GM19395 (cell line): ENCODE results near the gene MTUS2.

Experiments used
- ATAC-seq: cut with Tn5 transposase; IDR thresholded peaks from one replicate; pipeline ENCODE4 v1.9.1; 2021; ENCODE audit warnings: mild to moderate bottlenecking, moderate library complexity; ENCODE audit not compliant: unreplicated experiment

The MTUS2 gene

DNA sequence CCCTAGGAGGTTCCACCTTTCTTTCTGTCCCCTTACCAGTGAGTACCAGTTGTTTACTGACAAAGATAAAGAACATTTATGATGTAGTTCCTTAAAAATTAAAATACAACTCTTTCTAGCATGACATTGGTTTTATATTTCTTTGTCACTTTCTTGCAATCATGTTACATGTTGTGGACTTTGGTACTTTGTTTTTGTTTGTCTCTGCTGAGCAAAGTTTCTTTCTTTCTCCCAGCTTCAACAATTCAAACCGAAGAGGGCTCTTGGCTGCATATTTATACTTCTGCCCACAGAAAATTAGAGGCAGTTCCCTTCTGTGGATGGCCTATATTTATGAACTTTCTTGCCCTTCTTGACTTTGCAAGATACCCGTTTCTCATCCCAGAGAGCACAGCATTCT is 201.2 kb downstream of the MTUS2 start:
- ATAC-seq, result no peak

DNA sequence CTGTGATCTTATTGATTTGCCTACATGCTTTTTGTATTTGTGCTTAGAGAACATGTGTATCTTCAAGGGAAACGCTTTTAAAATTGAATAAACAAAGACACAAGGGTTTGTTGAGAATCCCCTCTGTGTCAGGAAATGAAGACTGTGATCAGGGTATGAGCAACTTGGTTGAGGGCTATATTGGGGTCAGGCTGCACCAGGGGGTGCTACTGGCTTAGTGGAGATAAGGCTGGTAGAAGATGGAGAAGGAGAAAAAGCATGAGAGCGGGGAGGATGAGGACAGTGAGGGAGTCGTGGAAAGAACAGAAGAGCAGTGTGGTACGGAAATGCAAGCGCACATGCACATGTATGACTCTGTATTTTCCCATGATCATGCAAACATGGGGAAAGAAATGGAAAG is 201.6 kb downstream of the MTUS2 start:
- ATAC-seq, result no peak

DNA sequence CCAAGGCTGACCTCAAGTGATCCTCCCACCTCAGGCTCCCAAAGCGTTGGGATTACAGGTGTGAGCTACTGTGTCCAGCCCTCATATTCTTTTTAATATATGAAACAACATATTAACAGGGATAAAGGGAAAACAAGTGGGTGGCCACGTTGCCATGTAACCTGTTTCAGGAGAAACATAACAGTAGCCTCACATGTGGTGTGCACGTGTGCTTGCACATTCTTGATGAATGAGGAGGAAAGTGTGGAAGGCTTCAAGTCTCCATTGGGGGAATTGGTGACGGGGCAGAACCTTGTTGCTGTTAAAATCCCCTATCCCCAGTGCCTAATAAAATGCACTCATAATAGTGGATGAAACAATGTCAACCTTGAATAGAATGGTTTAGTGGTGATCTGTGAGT is 202.3 kb downstream of the MTUS2 start:
- no peak for ATAC-seq

DNA sequence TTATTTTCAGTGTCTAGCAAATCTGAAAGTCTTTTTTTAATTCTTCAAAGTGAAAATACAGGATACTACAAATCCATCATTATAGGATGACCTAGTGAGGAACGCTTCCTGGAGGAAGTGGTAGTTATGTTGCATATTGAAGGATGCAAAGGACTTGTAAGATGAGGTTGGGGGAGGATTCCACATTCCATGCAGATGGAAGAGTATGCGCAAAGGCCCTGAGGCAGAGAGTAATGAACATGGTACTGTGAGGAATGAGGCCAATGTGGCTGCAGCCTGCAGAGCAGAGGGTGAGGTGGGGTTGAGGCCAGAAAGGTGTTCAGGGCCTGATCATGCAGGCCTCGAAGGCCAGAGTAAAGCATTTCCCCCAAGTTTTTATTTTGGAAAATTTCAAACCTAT is 202.8 kb downstream of the MTUS2 start:
- no peak for ATAC-seq

DNA sequence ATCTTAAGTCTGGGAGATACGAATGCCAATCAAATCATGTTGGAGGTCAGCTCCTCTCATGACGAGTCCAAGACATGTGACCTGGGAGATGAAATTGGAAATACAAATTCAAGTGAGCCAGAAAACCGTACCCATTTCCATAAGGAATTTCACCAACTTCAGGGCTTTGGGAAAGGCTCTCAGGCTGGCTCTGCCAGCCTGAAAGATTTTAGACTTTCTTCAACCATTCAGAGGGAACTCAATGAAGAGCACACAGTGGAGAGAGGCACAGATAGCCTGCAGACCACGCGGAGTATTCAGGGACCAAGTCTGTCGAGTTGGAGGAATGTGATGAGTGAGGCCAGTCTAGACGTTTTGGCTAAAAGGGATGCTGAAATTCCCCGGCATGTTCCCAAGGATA is 204.6 kb downstream of the MTUS2 start:
- no peak for ATAC-seq

DNA sequence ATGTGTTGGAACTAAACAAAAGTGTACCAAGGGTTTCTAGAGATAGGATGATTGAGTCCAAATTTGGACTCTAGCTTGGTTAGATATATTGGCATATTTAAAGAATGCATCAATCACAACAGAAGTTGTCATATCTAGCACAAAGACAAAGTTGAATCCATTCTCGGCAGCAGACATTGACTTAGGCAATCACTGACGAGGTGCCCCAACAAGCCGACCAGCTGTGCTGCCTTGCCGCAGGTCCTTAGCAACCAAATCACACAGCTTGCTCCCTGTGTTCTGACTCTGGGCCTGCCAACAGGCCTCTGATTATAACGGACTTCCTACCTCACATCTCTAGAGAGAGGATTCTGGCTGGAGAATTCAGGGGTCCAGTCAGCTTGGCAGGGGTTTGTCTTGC is 208.7 kb downstream of the MTUS2 start:
- ATAC-seq, result no peak

DNA sequence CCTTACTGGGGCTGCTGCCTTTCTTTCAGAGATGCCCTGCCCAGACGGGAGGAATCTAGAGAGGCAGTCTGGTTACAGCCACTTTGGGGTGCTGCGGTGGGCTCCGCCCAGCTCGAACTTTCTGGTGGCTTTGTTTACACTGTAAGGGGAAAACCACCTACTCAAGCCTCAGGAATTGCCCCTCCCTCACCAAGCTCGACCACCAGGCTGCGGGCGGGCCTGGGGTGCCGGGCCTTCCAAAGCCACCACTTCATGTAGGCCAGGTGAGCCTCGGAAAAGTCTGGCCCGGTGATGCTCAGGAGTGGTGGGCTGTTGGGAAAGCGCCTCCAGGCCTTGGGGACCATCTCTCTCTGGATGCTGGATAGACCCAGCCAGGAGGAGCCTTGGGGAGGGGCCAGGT is 218.6 kb downstream of the MTUS2 start:
- no peak for ATAC-seq

DNA sequence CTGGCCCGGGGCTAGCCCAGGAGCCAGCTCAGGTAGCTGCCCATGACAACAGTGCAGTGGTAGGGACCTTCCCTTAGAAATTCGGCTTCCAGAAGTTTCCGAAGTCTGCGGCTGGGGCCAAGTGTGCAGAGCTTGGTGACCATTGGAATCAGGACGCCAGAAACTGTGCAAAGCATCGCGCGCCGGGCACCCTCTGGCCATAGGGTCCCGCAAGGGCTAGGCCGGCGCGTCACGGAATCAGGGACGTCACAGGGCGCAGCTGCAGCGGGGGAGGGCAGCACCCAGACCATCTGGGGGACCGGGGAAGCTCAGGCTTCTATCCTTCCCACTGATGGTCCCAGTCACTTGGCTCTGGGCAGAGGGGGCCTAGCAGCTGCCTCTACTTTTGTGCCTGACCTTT is 219.1 kb downstream of the MTUS2 start:
- ATAC-seq, result no peak

DNA sequence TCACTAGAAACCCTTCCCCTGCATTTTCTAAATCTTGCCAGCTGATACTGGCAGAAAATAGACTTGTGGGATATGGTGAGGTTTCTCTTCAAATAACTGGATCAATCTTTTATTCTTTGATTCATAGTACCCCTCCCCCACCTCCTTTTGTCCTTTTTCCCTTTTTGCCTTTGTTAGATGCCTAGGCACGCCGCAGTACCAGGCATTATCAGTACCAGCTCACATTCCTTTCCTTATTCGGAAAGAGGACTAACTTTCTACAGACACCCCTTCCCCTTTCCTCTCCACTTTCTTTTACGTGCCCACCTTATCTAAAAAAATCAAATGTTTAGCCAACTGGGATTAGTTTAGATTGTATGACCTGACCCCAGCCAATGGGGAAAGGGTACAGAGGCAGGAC is 226.4 kb downstream of the MTUS2 start:
- ATAC-seq, result no peak

DNA sequence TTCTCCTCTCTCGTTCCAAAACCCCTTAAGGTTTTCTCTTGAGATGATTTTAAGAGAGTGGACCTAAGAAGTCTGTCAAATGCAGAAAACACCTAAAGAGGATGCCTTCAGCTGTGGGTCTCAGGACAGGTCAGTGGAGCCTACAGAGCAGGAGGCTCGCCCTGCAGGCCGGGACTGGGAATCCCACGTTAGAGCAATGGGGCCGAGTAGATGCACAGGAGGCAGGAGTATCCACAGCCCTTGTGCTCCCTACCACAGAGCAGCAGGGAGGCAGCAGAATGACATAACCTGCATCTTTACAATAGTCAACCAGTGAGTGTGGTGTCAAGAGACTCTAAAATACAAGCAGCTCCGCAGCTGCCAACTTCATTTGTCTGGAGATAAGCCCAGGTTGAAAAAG is 229.4 kb downstream of the MTUS2 start:
- no peak for ATAC-seq

DNA sequence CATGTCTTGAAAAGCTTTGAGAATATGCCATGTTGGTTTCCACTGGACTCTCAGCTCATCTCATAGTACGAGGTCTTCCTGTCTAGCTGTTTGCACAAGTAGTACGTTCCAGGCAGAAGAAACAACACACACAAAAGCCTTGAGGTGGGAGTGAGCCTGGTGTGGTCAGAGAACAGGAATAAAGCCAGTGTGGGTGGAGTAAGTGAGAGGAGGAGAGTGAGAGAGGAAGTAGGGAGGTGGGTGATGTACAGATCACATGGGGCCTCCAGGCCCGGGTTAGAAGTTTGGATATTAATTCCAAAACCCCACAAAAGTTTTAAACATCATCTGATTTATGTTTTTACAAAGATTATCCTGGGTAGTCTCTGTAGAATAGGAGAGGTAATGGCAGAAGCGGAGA is 230.6 kb downstream of the MTUS2 start:
- ATAC-seq, result no peak

DNA sequence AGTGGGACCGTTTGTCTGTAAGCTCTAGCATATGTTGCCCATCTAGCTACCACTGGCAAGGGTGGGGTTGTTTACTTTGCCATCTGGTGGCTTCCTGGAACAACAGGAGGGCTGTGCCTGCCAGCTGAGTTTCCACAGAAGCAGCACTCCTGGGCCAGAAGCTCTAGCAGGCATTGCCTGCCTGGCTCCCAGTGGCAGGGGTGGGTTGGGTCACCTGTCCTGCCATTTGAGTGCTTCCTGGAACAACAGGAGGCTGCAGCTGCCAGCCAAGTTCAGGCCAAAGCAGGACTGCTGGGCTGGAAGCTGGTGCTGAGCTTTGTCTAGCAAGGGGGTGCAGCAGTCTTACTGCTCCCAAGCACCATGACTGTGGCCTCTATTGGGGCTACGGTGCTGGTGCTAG is 239.7 kb downstream of the MTUS2 start:
- no peak for ATAC-seq

DNA sequence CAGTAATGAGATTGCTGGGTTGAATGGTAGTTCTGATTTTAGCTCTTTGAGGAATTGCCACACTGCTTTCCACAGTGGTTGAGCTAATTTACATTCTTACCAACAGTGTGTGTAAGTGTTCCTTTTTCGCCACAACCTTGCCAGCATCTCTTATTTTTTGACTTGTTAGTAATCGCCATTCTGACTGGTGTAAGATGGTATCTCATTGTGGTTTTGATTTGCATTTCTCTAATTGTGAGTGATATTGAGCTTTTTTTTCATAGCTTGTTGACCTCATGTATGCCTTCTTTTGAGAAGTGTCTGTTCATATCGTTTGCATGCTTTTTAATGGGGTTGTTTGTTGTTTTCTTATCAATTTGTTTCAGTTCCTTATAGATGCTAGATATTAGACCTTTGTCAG is 245.0 kb downstream of the MTUS2 start:
- ATAC-seq, result no peak

DNA sequence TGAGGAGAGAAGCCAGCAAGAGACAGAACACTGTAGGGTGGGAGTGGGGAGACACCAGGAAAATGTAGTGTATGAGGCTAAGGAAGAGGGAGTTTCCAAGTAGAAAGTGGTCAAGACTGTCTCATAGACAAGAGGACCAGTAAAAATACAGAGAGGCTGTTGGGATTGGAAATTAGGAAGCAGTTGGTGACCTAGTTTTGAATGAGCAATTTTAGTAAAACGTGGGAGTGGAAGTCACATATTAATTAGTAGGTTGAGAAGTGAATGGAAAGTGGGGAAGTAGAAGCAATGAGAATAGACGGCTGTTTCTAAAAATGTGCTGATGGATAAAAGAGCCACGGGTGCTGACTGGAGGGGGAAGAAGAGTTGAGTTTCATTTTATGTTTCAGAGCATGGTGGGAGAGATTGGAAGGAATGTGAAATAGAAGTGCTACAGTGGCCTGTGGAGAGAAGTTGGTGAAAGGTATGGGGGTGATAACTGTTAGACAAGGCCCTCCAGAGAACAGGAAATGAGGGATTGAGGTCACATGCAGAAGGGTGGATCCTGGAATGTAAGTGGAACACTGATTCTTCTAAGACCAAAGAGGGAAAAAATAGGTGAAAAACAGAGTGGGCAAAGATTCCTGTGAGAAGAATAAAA is 247.3 kb downstream of the MTUS2 start:
- ATAC-seq, result no peak

DNA sequence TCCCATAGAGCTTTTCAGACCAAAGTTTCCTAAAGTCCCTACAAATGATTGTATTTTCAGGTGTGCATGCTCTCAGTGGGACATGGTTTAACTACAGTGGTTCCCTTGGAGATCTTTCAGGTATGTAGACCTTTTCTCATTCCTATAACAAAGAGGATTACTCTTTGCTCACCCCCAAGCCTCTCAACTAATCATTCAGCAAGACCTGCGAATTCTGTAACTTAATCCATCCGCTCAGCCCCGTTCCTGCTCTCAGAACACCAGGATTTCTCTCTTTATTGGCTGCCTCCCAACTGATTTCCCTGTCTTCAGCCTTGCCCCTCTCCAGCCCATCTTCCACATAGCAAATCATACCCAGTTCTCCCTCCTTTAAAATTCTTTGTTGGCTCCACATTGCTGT is 253.6 kb downstream of the MTUS2 start:
- ATAC-seq, result no peak

DNA sequence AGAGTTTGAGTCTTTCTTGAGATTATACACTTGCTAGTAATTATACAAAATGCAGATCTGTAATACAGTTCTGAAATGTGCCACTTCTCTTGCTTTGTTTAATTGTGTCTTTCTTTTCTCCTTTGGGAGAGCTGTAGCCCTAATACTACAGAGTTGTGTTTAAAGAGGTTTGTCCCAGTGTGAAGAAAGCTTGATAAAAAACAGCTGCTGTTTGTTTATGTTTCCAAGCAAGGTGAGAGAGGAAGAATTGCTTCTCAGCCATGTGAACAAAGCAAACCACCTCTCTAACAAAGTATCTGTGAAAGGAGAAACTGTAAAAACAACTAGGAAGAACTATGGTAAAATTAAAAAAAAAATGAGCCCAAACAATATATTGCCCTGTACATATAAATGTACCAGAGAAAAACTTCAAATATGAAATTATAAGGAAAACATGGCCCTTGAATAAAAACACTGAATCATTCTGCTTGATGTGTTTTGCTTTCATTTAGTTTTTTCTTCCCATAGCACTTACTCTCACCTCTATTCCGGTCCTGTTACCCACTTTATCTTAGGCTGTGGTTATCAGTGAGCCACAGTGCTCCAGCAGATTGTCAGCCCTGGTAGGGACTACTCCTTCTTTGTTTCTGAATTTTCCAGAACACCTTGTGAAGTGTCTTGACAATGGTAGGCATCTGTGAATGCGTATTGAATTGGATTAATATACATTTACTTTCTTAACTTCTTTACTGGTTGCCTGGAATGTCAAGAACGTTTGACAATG is 257.1 kb downstream of the MTUS2 start:
- no peak for ATAC-seq

DNA sequence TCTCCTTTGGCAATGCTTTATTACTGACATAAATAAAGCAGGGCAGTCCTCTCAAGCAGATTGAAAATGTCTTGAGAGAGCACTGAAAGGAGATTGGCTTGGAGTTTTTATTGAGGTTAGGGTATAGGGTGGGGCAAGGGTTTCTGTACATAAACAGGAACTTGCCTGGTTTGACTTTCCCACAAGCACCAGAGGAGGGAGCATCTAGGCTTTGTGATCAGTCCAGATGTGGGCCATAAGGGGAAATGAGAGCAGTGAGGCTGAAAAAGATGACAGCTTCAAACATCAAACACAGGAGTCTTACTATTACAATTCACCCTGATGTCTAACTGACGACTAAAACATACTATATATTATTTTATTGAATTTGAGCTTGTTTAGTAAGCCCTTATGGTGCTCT is 260.9 kb downstream of the MTUS2 start:
- peak; percentile 95 for ATAC-seq

DNA sequence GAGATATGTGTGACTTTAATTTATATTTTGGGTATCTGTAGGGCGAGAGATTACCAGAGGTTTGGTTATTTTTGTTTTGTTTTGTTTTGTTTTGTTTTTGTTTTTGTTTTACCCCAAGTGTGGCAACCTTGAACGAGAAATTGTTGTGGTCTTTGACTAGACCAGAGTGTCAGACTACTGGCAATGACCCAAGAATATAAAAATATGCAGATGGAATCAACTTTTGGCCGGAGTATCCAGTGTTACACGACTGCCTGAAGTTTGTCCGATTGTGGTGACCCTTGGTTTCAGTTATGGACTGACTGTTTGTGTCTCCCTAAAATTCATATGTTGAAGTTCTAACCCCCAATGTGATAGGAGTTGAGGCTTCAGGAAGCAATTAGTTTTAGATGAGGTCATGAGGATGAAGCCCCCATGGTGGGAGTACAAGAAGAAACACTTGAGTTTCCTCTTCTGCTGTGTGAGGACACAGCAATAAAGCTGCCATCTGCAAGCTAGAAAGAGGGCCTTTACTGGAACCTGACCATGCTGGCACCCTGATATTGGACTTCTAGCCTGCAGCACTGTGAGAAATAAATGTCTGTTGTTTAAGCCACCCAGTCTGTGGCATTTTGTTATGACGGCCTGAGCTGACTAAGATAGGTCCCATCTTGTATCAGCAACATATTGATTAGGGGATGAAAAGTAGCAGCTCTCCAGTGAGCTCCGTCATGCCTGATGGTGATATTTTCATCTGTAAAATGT is 261.7 kb downstream of the MTUS2 start:
- no peak for ATAC-seq

DNA sequence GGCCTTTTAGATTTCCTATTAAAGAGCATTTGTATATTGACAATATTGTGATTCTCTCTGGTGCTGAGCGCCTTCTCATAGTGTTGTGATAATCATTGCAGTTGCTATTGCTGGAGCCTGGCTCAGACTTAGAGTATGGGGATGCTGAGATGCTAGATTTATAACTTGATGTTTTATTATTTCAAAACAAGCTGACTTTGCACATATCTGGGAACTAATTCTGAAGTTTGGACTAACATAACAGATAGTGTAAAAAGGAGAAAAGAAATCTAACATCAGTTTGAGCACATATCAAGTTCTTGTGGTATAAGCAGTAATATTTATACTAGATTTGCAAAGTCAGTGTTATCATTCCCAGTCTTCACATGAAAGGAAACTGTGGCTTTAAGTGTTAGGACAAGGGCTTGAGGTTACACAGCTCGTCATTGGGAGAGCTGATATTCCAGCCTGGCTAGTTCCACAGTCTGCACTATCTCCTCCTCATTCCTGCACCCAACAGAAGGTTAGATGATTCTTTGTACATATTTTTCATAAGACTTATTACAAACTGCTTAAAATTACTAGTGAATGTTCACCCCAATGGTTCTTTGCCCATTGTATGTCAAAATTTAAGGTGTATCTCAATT is 279.8 kb downstream of the MTUS2 start:
- ATAC-seq, result no peak

DNA sequence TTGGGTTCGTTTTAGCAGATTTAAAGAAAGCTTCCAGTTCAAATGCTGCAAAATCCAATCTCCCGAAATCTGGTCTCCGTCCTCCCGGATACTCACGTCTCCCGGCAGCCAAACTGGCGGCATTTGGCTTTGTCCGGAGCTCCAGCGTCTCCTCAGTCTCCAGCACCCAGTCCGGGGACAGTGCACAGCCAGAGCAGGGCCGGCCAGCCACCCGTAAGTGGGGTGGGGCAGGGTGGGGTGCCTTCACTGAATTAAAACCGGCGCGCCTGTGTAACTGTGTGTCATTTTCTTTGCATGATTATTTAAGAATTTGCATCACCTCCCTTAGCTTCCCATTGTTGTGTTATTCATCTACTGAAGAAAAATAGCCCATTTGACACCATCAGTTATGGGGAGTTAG is 280.6 kb downstream of the MTUS2 start:
- no peak for ATAC-seq

DNA sequence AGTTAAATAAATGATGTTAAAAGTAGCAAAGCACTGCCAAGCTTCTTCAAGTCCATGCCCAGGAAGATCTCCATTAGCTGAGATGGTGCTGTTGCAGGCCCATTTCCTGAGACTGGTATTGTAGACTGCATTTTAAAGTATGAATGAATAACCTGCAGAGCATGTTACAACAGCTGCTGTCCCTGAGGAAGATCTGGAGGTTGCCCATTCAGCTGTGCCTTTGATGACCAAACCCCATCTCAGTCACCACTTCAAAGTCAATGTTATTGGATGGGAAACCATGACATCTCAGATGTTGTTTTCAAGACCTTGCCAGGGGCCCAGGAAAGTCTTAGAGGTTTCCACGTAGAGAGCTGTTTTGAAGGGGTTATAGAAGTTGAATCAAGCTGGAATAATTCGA is 281.3 kb downstream of the MTUS2 start:
- ATAC-seq, result no peak

DNA sequence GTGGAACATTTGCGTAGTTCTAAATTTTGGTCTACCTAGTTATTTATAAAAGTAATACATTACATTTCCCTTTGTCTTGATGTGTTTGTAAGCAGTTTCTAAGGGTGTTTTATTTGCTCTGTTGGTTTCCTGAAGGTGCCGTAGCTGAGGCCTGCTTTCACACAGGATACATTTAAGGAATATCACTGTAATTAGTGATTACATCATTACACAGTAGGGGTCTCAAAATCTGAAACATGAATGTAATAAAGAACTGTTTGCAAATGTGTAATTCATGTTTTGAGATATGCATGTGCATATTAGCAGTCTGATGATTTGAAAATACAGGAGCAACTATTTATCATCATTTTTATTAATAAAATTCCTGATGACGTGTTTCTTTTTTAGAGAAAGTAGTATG is 281.8 kb downstream of the MTUS2 start:
- ATAC-seq, result no peak
